HUES64 (cell line): ENCODE data around the gene PDE6H. TPM values are rescaled to one million over a fixed set of nuclear protein-coding genes. Genes with fewer than 3 reads are reported as not detected.

Experiments
- H3K27ac ChIP-seq: 2 replicates; pipeline ENCODE4 v1.7.0; 2013; ENCODE audit warnings: low read depth, low read length, inconsistent platforms
- H3K27me3 ChIP-seq: 2 replicates; pipeline ENCODE4 v1.6.1; 2013; ENCODE audit warnings: mild to moderate bottlenecking, low read length; ENCODE audit not compliant: insufficient read depth
- H3K36me3 ChIP-seq: 2 replicates; pipeline ENCODE4 v1.6.1; 2013; ENCODE audit warnings: mild to moderate bottlenecking, low read length; ENCODE audit not compliant: insufficient read depth
- H3K4me1 ChIP-seq: 2 replicates; pipeline ENCODE4 v1.6.1; 2013; ENCODE audit warnings: mild to moderate bottlenecking, low read length, moderate library complexity; ENCODE audit not compliant: insufficient read depth
- H3K4me3 ChIP-seq: 2 replicates; pipeline ENCODE4 v1.5.1; 2013; ENCODE audit warnings: mild to moderate bottlenecking, low read length, moderate library complexity
- H3K9ac ChIP-seq: 2 replicates; pipeline ENCODE4 v1.6.1; 2013; ENCODE audit warnings: mild to moderate bottlenecking, low read depth, low read length
- H3K9me3 ChIP-seq: 2 replicates; pipeline ENCODE4 v1.6.1; 2013; ENCODE audit warnings: low read depth, low read length; ENCODE audit not compliant: insufficient read depth
- WGBS: fragments of 150-250, 120-280 bp; methylation state at CpG from one replicate; pipeline ENCODE4 v1.1.7; 2013; ENCODE audit warnings: missing lambda C conversion rate; 5-methylcytosine and 5-hydroxymethylcytosine counted together
- polyA plus RNA-seq, 2 experiments: library from polyadenylated mRNA; stranded (reverse); fragments of 50-300 nt; gene quantifications; one replicate each; pipeline ENCODE4 v1.2.3, GENCODE V29; 2013

Gene PDE6H
- polyA plus RNA-seq (2013, experiment 1 of 2), result not detected
- not detected for polyA plus RNA-seq (2013, experiment 2 of 2)

DNA sequence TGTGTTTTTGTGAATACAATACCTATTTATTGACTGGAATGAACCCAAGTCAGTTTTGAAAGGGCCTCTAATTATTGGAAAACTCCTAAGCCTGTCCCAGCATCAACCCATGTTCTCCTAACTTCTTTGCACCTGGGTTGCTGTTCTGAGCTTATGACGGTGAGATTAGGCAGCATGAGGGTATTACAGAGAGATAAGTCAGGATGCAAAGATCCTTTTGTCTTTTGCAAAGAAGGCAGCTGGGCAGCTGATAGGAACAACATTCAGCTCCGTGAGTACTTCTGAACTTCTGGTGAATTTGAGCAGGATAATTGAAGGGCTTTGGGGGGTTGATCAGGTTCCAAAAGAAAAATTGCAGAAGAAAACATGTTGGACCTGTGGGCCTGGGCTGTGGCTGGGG, at the start of gene PDE6H:
Gene PDE6H (plus strand): TSS at position 227 of the 400 bp plus-strand sequence. CDS start 4,971 bp downstream, outside the sequence.
- Histone ChIP-seq H3K27me3 (no peaks in the 10 kb centered on the region), H3K27ac (no peak within 1 kb of the TSS)

DNA sequence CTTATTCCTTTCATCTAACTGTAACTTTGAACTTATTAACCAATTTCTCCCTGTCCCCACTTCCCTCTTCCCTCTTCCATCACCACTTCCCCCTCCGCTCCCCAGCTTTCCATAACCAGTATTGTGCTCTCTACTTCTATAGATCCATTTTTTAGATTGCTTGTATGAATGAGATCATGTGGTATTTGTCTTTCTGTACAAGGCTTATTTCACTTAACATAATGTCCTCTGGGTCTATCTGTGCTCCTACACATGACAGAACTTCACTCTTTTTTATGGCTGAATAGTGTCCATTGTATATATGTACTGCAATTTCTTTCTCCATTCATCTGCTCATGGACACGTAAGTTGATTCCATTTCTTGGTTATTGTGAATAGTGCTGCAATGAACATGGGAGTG, 48.9 kb upstream of the PDE6H start:
- Histone ChIP-seq H3K27ac (no peak overlapping the region), H3K36me3 (no peaks in the 10 kb centered on the region), H3K27me3 (no peaks in the 10 kb centered on the region), H3K4me1 (peaks cover 8% of the 10 kb centered on the region; the same call in 1 of the 2 replicates), H3K4me3 (no peak overlapping the region), H3K9me3 (no peaks in the 10 kb centered on the region), H3K9ac (no peak overlapping the region)
- WGBS, result 96% methylated on average over 2 of the region's 2 CpGs

More for the DNA sequence above, at the start of gene PDE6H:
- H3K4me1 ChIP-seq, result no peaks in the 10 kb centered on the region
- no peaks in the 10 kb centered on the region for H3K9me3 ChIP-seq
- no peak within 1 kb of the TSS for H3K9ac ChIP-seq
- no peaks in the 10 kb centered on the region for H3K36me3 ChIP-seq
- WGBS, result 82% methylated on average over 2 of the region's 2 CpGs
- H3K4me3 ChIP-seq, result no peak within 1 kb of the TSS

DNA sequence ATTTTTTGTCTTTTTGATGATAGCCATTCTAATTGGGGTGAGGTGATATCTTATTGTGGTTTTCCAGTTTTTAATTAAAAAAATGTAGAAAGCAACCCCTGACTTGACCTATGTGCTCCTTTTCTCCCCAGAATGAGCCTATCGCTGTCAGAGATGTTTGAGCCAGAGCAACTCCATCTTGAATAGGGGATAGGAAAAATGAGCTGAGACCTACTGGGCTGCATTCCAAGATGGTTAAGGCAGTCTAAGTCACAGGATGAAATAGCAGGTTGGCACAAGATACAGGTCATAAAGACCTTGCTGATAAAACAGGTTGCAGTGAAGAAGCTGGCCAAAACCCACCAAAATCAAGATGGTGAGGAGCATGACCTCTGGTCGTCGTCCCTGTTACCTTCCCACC, 48.3 kb upstream of the PDE6H start:
- Histone ChIP-seq H3K36me3 (no peaks in the 10 kb centered on the region), H3K9me3 (no peaks in the 10 kb centered on the region), H3K4me3 (no peak overlapping the region), H3K9ac (no peak overlapping the region), H3K4me1 (peaks cover 14% of the 10 kb centered on the region; the same call in 1 of the 2 replicates), H3K27me3 (no peaks in the 10 kb centered on the region), H3K27ac (no peak overlapping the region)
- 93% methylated on average over 3 of the region's 3 CpGs for WGBS

GRCh38 chr12:14927267-14927666, 45.6 kb upstream of the PDE6H start:
- Histone ChIP-seq H3K4me1 (peaks cover 15% of the 10 kb centered on the region; the same call in 1 of the 2 replicates), H3K36me3 (no peaks in the 10 kb centered on the region), H3K4me3 (no peak overlapping the region), H3K27me3 (no peaks in the 10 kb centered on the region), H3K9ac (no peak overlapping the region), H3K27ac (no peak overlapping the region), H3K9me3 (no peaks in the 10 kb centered on the region)
- whole genome bisulfite sequencing, result 96% methylated on average over 1 of the region's 3 CpGs

GRCh38 chr12:14928931-14929330, 43.9 kb upstream of the PDE6H start:
- Histone ChIP-seq H3K4me1 (peaks cover 15% of the 10 kb centered on the region; the same call in 1 of the 2 replicates), H3K9me3 (no peaks in the 10 kb centered on the region), H3K27ac (no peak overlapping the region; the same call in 1 of the 2 replicates), H3K4me3 (peak overlapping the region; percentile 21; the same call in 1 of the 2 replicates), H3K27me3 (no peaks in the 10 kb centered on the region), H3K36me3 (no peaks in the 10 kb centered on the region), H3K9ac (peak overlapping the region; percentile 51; the same call in 1 of the 2 replicates)
- WGBS, result 92% methylated on average over 4 of the region's 4 CpGs

GRCh38 chr12:14930299-14930698, 42.5 kb upstream of the PDE6H start:
- H3K27me3 ChIP-seq, result no peaks in the 10 kb centered on the region
- no peak overlapping the region for H3K9ac ChIP-seq
- H3K36me3 ChIP-seq, result no peaks in the 10 kb centered on the region

GRCh38 chr12:14931359-14931758, 41.5 kb upstream of the PDE6H start:
- Histone ChIP-seq H3K27me3 (no peaks in the 10 kb centered on the region), H3K4me1 (peaks cover 15% of the 10 kb centered on the region; the same call in 1 of the 2 replicates), H3K36me3 (no peaks in the 10 kb centered on the region), H3K4me3 (no peak overlapping the region), H3K9ac (no peak overlapping the region), H3K27ac (no peak overlapping the region), H3K9me3 (no peaks in the 10 kb centered on the region)
- 96% methylated on average over 4 of the region's 4 CpGs for WGBS

More at GRCh38 chr12:14930299-14930698, 42.5 kb upstream of the PDE6H start:
- Histone ChIP-seq H3K4me1 (peaks cover 15% of the 10 kb centered on the region; the same call in 1 of the 2 replicates), H3K4me3 (no peak overlapping the region), H3K27ac (no peak overlapping the region), H3K9me3 (no peaks in the 10 kb centered on the region)

- no peak overlapping the region for H3K9ac ChIP-seq
- WGBS, result 91% methylated on average over 6 of the region's 7 CpGs
- no peak overlapping the region for H3K27ac ChIP-seq
- peaks cover 15% of the 10 kb centered on the region; the same call in 1 of the 2 replicates for H3K4me1 ChIP-seq
- H3K36me3 ChIP-seq, result no peaks in the 10 kb centered on the region
- H3K9me3 ChIP-seq, result no peaks in the 10 kb centered on the region
- no peaks in the 10 kb centered on the region for H3K27me3 ChIP-seq
- H3K4me3 ChIP-seq, result no peak overlapping the region
Measured at GRCh38 chr12:14931791-14932560, 40.9 kb upstream of the PDE6H start.

- 97% methylated on average over 2 of the region's 2 CpGs for WGBS
- Histone ChIP-seq H3K9me3 (no peaks in the 10 kb centered on the region), H3K4me3 (no peak overlapping the region), H3K36me3 (no peaks in the 10 kb centered on the region), H3K4me1 (peaks cover 2% of the 10 kb centered on the region; the same call in 1 of the 2 replicates), H3K27ac (no peak overlapping the region), H3K9ac (no peak overlapping the region), H3K27me3 (no peaks in the 10 kb centered on the region)
Measured at GRCh38 chr12:14934511-14934910, 38.3 kb upstream of the PDE6H start.

GRCh38 chr12:14935031-14935430, 37.8 kb upstream of the PDE6H start:
- Histone ChIP-seq H3K4me3 (no peak overlapping the region), H3K9ac (no peak overlapping the region), H3K36me3 (no peaks in the 10 kb centered on the region), H3K9me3 (no peaks in the 10 kb centered on the region), H3K27me3 (no peaks in the 10 kb centered on the region), H3K4me1 (no peaks in the 10 kb centered on the region), H3K27ac (no peak overlapping the region)
- WGBS, result 73% methylated on average over 3 of the region's 4 CpGs

DNA sequence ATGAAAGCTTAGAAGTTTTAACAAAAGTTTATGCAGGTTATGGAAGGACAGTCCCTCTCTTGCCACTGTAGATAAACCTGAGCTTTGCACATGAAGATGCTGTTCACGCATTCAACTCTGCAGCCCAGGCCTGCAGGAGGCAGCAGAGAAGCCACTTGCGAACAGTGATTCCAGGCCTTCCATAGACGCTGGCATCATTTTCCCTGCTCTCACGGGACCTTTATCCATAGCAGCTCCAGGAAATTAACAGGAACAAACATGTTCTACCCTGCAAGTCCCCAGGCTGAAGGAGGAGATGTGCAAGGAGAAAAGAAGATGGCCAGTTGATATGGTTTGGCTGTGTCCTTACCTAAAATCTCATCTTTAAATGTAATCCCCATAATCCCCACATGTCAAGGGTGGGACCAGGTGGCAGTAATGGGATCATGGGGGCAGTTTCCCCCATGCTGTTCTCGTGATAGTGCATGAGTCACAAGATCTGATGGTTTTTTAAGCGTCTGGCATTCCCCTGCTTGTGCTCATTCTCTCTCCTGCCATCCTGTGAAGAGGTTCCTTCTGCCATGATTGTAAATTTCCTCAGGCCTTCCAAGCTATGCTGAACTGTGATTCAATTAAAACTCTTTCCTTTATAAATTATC, 36.5 kb upstream of the PDE6H start:
- Histone ChIP-seq H3K27me3 (no peaks in the 10 kb centered on the region), H3K4me3 (no peak overlapping the region), H3K36me3 (no peaks in the 10 kb centered on the region), H3K9ac (no peak overlapping the region), H3K9me3 (no peaks in the 10 kb centered on the region), H3K4me1 (no peaks in the 10 kb centered on the region), H3K27ac (no peak overlapping the region)
- WGBS, result 48% methylated on average over 6 of the region's 6 CpGs
